Measurements from ENCODE around the gene DUSP6.
"Not testable (repeated sequence)": the region's sequence is repeated elsewhere in the genome, so short reads cannot be mapped to it uniquely, and the experiment has no call there.

DUSP6 gene

DNA sequence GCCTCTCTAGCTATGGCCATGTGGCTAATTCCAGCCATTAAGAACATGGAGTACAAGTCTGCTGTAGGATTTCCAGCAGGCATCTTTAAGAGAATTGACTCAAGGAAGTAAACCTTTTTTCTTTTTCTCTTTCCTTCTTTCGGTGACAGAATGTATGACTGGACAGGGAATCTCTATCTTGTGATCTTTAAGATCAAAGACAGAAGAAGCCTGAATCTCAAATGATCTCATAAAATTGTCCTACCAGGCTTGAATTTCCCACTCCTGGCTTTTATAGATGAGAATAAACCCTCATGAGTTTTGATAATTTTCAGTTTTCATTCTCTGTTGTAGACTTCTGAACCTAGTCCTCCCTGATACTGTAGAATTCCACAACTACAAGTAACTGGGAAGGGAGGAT, 11.4 kb downstream of the DUSP6 start:
- Histone ChIP-seq H3K4me2 (ENCODE audit: low read length) (no peak overlapping the region), H3K27me3 (ENCODE audit: control insufficient read depth, low read length) (peaks cover 73% of the 10 kb centered on the region), H3K79me2 (ENCODE audit: control insufficient read depth, low read length) (no peaks in the 10 kb centered on the region), H3K4me1 (ENCODE audit: control insufficient read depth, low read length) (peaks cover 12% of the 10 kb centered on the region), H3K27ac (ENCODE audit: low read depth, low read length) (no peak overlapping the region), H3K36me3 (ENCODE audit: control insufficient read depth, low read length) (no peaks in the 10 kb centered on the region), H4K20me1 (ENCODE audit: control insufficient read depth, insufficient read depth, low read depth, low read length) (no peaks in the 10 kb centered on the region), H3F3A (ENCODE audit: control insufficient read depth, insufficient read depth) (no peaks in the 10 kb centered on the region), H3K9me3 (ENCODE audit: control insufficient read depth, insufficient read depth, low read length) (no peaks in the 10 kb centered on the region), H3K9me2 (replicated peaks; ENCODE audit: control insufficient read depth, low read length) (no peaks in the 10 kb centered on the region), H3K4me3 (ENCODE audit: low read length) (no peak overlapping the region)
- TF ChIP-seq, protein P1, sequence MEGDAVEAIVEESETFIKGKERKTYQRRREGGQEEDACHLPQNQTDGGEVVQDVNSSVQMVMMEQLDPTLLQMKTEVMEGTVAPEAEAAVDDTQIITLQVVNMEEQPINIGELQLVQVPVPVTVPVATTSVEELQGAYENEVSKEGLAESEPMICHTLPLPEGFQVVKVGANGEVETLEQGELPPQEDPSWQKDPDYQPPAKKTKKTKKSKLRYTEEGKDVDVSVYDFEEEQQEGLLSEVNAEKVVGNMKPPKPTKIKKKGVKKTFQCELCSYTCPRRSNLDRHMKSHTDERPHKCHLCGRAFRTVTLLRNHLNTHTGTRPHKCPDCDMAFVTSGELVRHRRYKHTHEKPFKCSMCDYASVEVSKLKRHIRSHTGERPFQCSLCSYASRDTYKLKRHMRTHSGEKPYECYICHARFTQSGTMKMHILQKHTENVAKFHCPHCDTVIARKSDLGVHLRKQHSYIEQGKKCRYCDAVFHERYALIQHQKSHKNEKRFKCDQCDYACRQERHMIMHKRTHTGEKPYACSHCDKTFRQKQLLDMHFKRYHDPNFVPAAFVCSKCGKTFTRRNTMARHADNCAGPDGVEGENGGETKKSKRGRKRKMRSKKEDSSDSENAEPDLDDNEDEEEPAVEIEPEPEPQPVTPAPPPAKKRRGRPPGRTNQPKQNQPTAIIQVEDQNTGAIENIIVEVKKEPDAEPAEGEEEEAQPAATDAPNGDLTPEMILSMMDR (IDR thresholded peaks at IDR 0.05; ENCODE audit: low read depth, low read length, poor library complexity, severe bottlenecking): no peak
- TF ChIP-seq EZH2phosphoT487 (IDR thresholded peaks at IDR 0.05; ENCODE audit: borderline replicate concordance, low read length): no peak

DNA sequence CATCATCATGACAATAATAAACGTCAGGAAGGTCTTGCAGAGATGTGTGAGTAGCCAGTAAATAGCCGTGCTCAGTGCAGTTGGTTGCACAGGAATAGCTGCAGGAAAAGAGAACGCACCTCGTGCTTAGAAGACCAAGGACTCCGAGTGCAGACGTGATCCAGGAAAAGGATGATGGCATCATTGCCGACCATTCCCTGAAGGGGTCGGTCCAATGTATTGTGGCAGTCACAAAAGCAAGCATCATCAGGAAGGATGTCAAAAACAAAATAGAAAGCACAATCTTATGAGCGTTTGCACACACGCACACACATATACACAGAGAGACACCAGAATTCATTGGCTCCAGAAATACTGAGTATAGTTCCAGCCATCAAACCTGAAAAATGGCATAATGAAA, 12.8 kb downstream of the DUSP6 start:
- Histone ChIP-seq H3K9me3 (ENCODE audit: control insufficient read depth, insufficient read depth, low read length) (no peaks in the 10 kb centered on the region), H3F3A (ENCODE audit: control insufficient read depth, insufficient read depth) (no peaks in the 10 kb centered on the region), H3K79me2 (ENCODE audit: control insufficient read depth, low read length) (no peaks in the 10 kb centered on the region), H4K20me1 (ENCODE audit: control insufficient read depth, insufficient read depth, low read depth, low read length) (no peaks in the 10 kb centered on the region), H3K4me1 (ENCODE audit: control insufficient read depth, low read length) (no peaks in the 10 kb centered on the region), H3K36me3 (ENCODE audit: control insufficient read depth, low read length) (no peaks in the 10 kb centered on the region), H3K4me2 (ENCODE audit: low read length) (no peak overlapping the region), H3K9me2 (replicated peaks; ENCODE audit: control insufficient read depth, low read length) (no peaks in the 10 kb centered on the region), H3K4me3 (ENCODE audit: low read length) (no peak overlapping the region), H3K27ac (ENCODE audit: low read depth, low read length) (no peak overlapping the region), H3K27me3 (ENCODE audit: control insufficient read depth, low read length) (peaks cover 69% of the 10 kb centered on the region)
- TF ChIP-seq EZH2phosphoT487 (IDR thresholded peaks at IDR 0.05; ENCODE audit: borderline replicate concordance, low read length): no peak
- TF ChIP-seq, protein P1 (IDR thresholded peaks at IDR 0.05; ENCODE audit: low read depth, low read length, poor library complexity, severe bottlenecking): no peak

GRCh38 chr12:89337136-89337535, 15.2 kb downstream of the DUSP6 start:
- H3K4me1 ChIP-seq (ENCODE audit: control insufficient read depth, low read length); H3K9me2 ChIP-seq (replicated peaks; ENCODE audit: control insufficient read depth, low read length); H3K36me3 ChIP-seq (ENCODE audit: control insufficient read depth, low read length); H3K27ac ChIP-seq (ENCODE audit: low read depth, low read length); H4K20me1 ChIP-seq (ENCODE audit: control insufficient read depth, insufficient read depth, low read depth, low read length); H3K4me2 ChIP-seq (ENCODE audit: low read length); H3K79me2 ChIP-seq (ENCODE audit: control insufficient read depth, low read length); H3F3A ChIP-seq (ENCODE audit: control insufficient read depth, insufficient read depth); H3K9me3 ChIP-seq (ENCODE audit: control insufficient read depth, insufficient read depth, low read length); H3K4me3 ChIP-seq (ENCODE audit: low read length): not testable (repeated sequence)
- peaks cover 59% of the 10 kb centered on the region for H3K27me3 ChIP-seq (ENCODE audit: control insufficient read depth, low read length)

GRCh38 chr12:89335452-89336244, 16.7 kb downstream of the DUSP6 start:
- H3K4me2 ChIP-seq (ENCODE audit: low read length): no peak overlapping the region
- H3K36me3 ChIP-seq (ENCODE audit: control insufficient read depth, low read length): no peaks in the 10 kb centered on the region
- no peaks in the 10 kb centered on the region for H3K4me1 ChIP-seq (ENCODE audit: control insufficient read depth, low read length)
- TF ChIP-seq, protein P1 (IDR thresholded peaks at IDR 0.05; ENCODE audit: low read depth, low read length, poor library complexity, severe bottlenecking): no peak
- TF ChIP-seq EZH2phosphoT487 (IDR thresholded peaks at IDR 0.05; ENCODE audit: borderline replicate concordance, low read length): no peak
- H3K9me2 ChIP-seq (replicated peaks; ENCODE audit: control insufficient read depth, low read length): no peaks in the 10 kb centered on the region
- no peaks in the 10 kb centered on the region; the same call in 1 of the 2 replicates for H3K9me3 ChIP-seq (ENCODE audit: control insufficient read depth, insufficient read depth, low read length)
- no peaks in the 10 kb centered on the region for H3F3A ChIP-seq (ENCODE audit: control insufficient read depth, insufficient read depth)
- H3K4me3 ChIP-seq (ENCODE audit: low read length): no peak overlapping the region
- no peaks in the 10 kb centered on the region for H3K79me2 ChIP-seq (ENCODE audit: control insufficient read depth, low read length)
- no peaks in the 10 kb centered on the region for H4K20me1 ChIP-seq (ENCODE audit: control insufficient read depth, insufficient read depth, low read depth, low read length)
- H3K27me3 ChIP-seq (ENCODE audit: control insufficient read depth, low read length): peaks cover 45% of the 10 kb centered on the region
- no peak overlapping the region for H3K27ac ChIP-seq (ENCODE audit: low read depth, low read length)
